ENCODE measurements around the gene SEMA3C.

- TF ChIP-seq EZH2 (IDR thresholded peaks at IDR 0.05; ENCODE audit: borderline replicate concordance, low read depth, low read length, severe bottlenecking) (no peak), CTCF (IDR thresholded peaks at IDR 0.05; ENCODE audit: extremely low read depth in 1 of 2, insufficient read depth in 1 of 2, low read depth in 1 of 2, low read length in 2 of 2) (no peak), POLR2AphosphoS5 (IDR thresholded peaks at IDR 0.05; ENCODE audit: insufficient read depth, low read depth, low read length) (no peak), MAX (IDR thresholded peaks at IDR 0.05; ENCODE audit: insufficient read depth, insufficient read length) (no peak), POLR2A (IDR thresholded peaks at IDR 0.05; ENCODE audit: low read depth, low read length) (no peak)
Observed at GRCh38 chr7:80720146-80720545, 198.7 kb downstream of the SEMA3C start.
